ENCODE results near the gene UGT2A1.

The UGT2A1 gene

DNA sequence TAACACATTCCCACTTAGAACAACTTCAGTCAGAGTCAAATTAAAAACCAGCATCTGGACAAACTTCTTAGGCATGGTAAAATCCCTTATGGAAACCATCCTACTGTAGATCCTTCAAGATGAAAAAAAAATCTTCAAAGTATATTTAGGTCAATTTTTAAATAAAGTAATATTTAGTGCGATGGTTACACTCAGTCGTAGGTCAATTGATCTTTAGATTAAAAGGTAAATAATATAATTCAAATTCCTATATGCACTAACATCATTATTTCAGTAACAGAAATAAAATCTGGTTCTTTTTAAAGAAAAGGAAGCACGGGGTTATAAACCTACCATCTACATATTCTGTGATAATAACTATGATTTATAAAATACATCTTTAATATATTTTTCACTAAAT, 13.5 kb downstream of the UGT2A1 start, which contains the start of gene UGT2A2:
Gene UGT2A2, minus strand, starts transcription at position 101 of the 400 bp plus-strand sequence. Its CDS starts 2 bp downstream, at position 99.
- no peak within 1 kb of the TSS for H3K4me3 ChIP-seq (replicated peaks; ENCODE audit: low read depth, low read length)
- TF ChIP-seq, protein P1, sequence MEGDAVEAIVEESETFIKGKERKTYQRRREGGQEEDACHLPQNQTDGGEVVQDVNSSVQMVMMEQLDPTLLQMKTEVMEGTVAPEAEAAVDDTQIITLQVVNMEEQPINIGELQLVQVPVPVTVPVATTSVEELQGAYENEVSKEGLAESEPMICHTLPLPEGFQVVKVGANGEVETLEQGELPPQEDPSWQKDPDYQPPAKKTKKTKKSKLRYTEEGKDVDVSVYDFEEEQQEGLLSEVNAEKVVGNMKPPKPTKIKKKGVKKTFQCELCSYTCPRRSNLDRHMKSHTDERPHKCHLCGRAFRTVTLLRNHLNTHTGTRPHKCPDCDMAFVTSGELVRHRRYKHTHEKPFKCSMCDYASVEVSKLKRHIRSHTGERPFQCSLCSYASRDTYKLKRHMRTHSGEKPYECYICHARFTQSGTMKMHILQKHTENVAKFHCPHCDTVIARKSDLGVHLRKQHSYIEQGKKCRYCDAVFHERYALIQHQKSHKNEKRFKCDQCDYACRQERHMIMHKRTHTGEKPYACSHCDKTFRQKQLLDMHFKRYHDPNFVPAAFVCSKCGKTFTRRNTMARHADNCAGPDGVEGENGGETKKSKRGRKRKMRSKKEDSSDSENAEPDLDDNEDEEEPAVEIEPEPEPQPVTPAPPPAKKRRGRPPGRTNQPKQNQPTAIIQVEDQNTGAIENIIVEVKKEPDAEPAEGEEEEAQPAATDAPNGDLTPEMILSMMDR (IDR thresholded peaks at IDR 0.05; ENCODE audit: low read depth, low read length, missing control alignments), result no peak
- DNase-seq (ENCODE audit: extremely low read depth, low read depth), result no peak

DNA sequence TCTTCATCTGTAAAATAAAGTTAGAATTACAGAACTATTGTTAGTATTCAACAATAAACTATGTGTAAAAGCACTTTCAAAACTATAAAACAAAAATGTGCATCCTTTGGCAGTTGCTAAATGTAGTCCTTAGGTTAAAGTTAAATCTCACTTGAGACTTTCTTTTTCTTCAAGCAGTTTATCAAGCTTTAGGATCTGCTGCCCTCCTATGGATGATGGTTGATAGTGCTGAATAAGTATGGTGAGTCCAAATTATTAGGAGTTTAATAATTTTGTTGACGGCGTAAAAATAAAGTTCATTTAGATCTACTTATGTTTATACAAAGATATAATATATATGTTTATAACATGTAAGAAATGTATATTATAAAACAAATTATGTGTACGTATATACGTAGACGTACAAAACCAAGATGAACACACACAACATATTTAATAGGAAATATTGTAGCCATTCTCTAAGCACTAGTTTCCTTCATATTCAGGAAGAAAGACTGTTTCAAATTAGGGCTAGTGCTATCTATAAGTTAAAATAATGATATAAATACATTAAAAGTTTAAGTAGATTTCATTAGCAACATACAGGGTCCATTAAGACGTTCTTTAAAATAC, 35.9 kb downstream of the UGT2A1 start:
- H3K4me3 ChIP-seq (replicated peaks; ENCODE audit: low read depth, low read length), result no peak overlapping the region
- DNase-seq (ENCODE audit: extremely low read depth, low read depth), result no peak
- TF ChIP-seq, protein P1 (IDR thresholded peaks at IDR 0.05; ENCODE audit: low read depth, low read length, missing control alignments), result no peak

DNA sequence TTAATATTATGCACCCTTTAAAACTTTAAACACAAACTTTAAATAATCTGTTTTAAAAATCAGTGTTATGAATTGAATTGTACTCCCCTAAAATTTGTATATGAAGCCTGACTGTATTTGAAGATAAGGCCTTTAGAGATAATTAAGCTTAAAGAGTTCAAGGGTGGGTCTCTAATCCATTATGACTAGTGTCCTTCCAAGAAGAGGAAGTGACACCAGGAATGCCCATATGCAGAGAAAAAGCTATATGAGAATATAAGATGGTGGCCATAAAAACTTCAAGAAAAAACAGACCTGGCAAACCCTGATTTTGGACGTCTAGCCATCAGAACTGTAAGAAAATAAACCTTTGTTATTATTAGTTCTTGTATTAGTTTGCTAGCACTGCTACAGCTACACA, 42.6 kb downstream of the UGT2A1 start:
- TF ChIP-seq, protein P1 (IDR thresholded peaks at IDR 0.05; ENCODE audit: low read depth, low read length, missing control alignments), result no peak
- no peak for DNase-seq (ENCODE audit: extremely low read depth, low read depth)
- no peak overlapping the region for H3K4me3 ChIP-seq (replicated peaks; ENCODE audit: low read depth, low read length)

DNA sequence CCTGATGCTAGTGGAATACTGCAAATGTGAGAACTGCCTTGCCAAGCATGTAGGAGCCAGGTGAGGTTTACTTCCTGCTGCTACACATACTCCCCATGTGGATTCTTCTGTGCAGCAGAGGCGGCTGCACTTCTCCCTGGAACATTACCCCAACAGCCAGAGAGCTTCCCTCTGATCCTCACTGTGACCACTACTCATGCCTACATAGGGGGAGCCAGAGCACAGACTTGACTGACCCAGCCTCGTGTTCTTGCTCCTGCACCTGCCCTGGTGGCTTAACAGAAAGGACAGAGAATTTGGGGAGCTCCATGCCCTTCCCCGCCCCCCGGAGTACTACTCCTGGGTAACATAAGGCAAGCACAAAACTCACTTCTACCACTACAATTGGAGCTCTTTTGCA, 52.0 kb downstream of the UGT2A1 start:
- TF ChIP-seq, protein P1 (IDR thresholded peaks at IDR 0.05; ENCODE audit: low read depth, low read length, missing control alignments), result no peak
- H3K4me3 ChIP-seq (replicated peaks; ENCODE audit: low read depth, low read length), result no peak overlapping the region
- DNase-seq (ENCODE audit: extremely low read depth, low read depth), result no peak

DNA sequence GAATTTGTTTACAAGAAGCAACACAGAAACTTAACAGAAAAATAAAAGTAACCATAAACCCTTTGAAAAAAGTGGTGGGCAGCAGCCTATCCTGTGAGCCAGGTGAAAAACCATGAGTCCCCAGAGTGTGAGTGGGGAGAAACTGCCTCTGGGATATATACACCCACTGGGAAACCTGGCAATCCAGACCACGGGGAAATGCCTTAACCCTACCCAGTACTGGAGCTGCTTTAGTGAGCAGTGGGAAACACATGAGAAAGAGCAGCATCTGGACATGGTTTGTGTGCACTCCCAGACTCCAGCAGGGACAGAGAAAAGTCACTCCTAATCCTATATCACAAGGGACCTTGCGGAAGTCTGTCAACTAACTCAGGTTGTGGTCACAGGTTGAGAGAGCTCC, 53.0 kb downstream of the UGT2A1 start:
- no peak for DNase-seq (ENCODE audit: extremely low read depth, low read depth)
- TF ChIP-seq, protein P1 (IDR thresholded peaks at IDR 0.05; ENCODE audit: low read depth, low read length, missing control alignments), result no peak
- H3K4me3 ChIP-seq (replicated peaks; ENCODE audit: low read depth, low read length), result no peak overlapping the region

DNA sequence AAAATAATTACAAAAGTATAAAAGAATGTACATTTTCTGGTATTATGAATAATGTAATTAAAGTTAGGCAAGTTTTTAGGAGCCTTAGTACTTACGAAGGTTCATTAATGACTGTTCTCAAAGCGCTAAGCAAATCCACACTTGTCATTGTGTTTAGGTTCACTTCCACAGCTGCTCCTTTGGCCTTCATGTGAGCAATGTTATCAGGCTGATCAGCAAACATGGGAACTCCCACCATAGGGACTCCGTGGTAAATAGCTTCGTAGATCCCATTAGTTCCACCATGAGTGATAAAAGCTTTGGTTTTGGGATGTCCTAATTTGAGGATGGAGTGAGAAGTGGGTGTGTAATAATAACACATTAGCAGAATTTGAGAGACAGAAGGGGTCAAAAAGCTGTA, 58.7 kb downstream of the UGT2A1 start:
- H3K4me3 ChIP-seq (replicated peaks; ENCODE audit: low read depth, low read length), result no peak overlapping the region
- DNase-seq (ENCODE audit: extremely low read depth, low read depth), result no peak
- TF ChIP-seq, protein P1 (IDR thresholded peaks at IDR 0.05; ENCODE audit: low read depth, low read length, missing control alignments), result no peak

DNA sequence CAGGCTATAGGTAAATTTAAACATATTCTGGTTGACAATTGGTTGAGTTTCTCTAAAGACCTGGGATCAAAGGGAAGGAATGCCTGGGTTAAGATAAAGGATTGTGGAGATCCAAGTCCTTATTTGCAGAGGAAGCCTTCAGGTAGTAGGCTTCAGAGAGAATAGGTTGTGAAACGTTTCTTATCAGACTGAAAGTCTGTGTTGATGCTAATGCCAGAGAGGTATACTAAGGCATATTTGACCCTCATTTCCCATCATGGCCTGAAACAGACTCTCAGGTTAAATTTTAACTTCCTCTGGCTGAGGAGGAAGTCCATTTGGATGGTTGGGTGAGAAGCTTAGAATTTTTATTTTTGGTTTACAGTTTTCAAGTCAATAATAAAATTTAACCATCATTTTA, 61.7 kb downstream of the UGT2A1 start:
- TF ChIP-seq, protein P1 (IDR thresholded peaks at IDR 0.05; ENCODE audit: low read depth, low read length, missing control alignments), result no peak
- no peak overlapping the region for H3K4me3 ChIP-seq (replicated peaks; ENCODE audit: low read depth, low read length)

More for the DNA sequence above, 61.7 kb downstream of the UGT2A1 start:
- DNase-seq (ENCODE audit: extremely low read depth, low read depth), result no peak

Measured in HFF-Myc (cell line).